Esophagus muscularis mucosa (tissue), 4 donors: ENCODE results near the gene MTMR11. TPM values are rescaled to one million over a fixed set of nuclear protein-coding genes. Genes with fewer than 3 reads are reported as not detected.

Experiments
- DNase-seq: peaks from one replicate; pipeline ENCODE4 v3.0.0-alpha.2; 2017; ENCODE audit errors: extremely low spot score
- H3K27ac ChIP-seq, 4 donors: fragments of 200-600 bp; sonication (generic); replicated peaks in 1 of 4; 1 replicate in 3 of 4; 2 replicates in 1 of 4; pipeline ENCODE4 v1.5.1; 2016 to 2019; ENCODE audit warnings: mild to moderate bottlenecking in 1 of 4
- H3K27me3 ChIP-seq, 4 donors: fragments of 200-600 bp; sonication (generic); one replicate each; pipeline versions ENCODE4 v1.5.1 to v1.6.0; 2016 to 2019
- H3K36me3 ChIP-seq, 4 donors: fragments of 200-600 bp; sonication (generic); one replicate each; pipeline ENCODE4 v1.5.1; 2016 to 2019
- H3K4me1 ChIP-seq, 4 donors: fragments of 200-600 bp; sonication (generic); one replicate each; pipeline ENCODE4 v1.5.1; 2016 to 2019
- H3K4me3 ChIP-seq, 4 donors: fragments of 200-600 bp; sonication (generic); 1 replicate in 2 of 4; 2 replicates in 2 of 4; pipeline ENCODE4 v1.5.1; 2016 to 2019; ENCODE audit warnings: mild to moderate bottlenecking in 4 of 4, moderate library complexity in 1 of 4
- H3K9me3 ChIP-seq, 4 donors: fragments of 200-600 bp; sonication (generic); 1 replicate in 3 of 4; 2 replicates in 1 of 4; pipeline ENCODE4 v1.5.1; 2016 to 2019
- EP300 ChIP-seq: sonication (generic); formaldehyde crosslinking; IDR thresholded peaks from one replicate; pipeline ENCODE4 v1.6.1; 2017; ENCODE audit warnings: antibody characterized with exemption
- POLR2A ChIP-seq: fragments of 450-650 bp; IDR thresholded peaks from one replicate; pipeline ENCODE4 v1.6.1; 2017; ENCODE audit warnings: antibody characterized with exemption, moderate library complexity, mild to moderate bottlenecking, low read depth
- POLR2AphosphoS5 ChIP-seq, 2 donors: sonication (generic); formaldehyde crosslinking; IDR thresholded peaks; one replicate each; pipeline ENCODE4 v1.6.1; 2017; ENCODE audit warnings: antibody characterized with exemption in 2 of 2
- WGBS: methylation state at CpG from one replicate; pipeline ENCODE4 v1.1.5; 2018; 5-methylcytosine and 5-hydroxymethylcytosine counted together
- intact Hi-C: fragments of 100-400 bp; cut with DNase I; formaldehyde crosslinking; loops from one replicate; pipeline ENCODE4 v1.15.1; 2023
- total RNA-seq, 4 donors: library from RNA; depleted of rRNA; stranded (reverse); fragments of >200 nt; gene quantifications; one replicate each; pipeline versions ENCODE4 v1.1.0 to v1.2.1, GENCODE V29; 2016
- TF ChIP-seq, protein P1 (sequence below), 3 experiments: fragments of 200-600 bp in 2 of 3; fragments of 450-650 bp in 1 of 3; sonication (generic) in 2 of 3; IDR thresholded peaks; one replicate each; pipeline ENCODE4 v1.5.1; 2017 to 2019; ENCODE audit warnings: antibody characterized with exemption in 3 of 3, mild to moderate bottlenecking in 2 of 3, moderate library complexity in 1 of 3

Gene MTMR11
- total RNA-seq, 4 donors from 2014 or later: 7.3 to 15.0 (median 10.5) TPM

DNA sequence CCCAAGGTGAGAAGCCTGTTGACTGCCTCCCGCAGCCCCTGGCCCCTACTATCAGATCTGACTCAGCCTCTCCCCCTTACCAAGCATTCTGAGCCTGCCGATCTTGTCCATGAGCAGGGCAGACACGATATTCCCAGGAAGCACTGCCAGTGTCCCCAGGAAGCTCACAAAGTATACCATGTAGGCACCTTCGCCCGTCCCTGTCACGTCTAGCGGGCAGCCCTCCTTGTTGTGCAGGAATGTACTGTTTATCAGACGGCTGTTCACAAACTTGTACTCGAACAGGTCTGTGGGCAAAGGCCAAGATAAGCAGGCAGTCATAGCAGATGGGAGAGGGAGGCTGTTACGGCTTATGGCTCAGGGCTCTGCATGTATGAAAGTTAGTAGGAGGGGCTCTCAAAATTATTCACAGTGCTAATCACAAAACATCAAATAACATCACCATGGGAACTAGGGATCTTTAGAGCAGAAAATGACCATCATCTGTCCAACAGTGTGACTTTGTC lies 30.1 kb downstream of the MTMR11 start:
- no peaks in the 10 kb centered on the region for H3K4me1 ChIP-seq
- TF ChIP-seq POLR2AphosphoS5 (IDR thresholded peaks at IDR 0.05) (no peak), POLR2A (no peak), EP300 (no peak)
- TF ChIP-seq, protein P1, sequence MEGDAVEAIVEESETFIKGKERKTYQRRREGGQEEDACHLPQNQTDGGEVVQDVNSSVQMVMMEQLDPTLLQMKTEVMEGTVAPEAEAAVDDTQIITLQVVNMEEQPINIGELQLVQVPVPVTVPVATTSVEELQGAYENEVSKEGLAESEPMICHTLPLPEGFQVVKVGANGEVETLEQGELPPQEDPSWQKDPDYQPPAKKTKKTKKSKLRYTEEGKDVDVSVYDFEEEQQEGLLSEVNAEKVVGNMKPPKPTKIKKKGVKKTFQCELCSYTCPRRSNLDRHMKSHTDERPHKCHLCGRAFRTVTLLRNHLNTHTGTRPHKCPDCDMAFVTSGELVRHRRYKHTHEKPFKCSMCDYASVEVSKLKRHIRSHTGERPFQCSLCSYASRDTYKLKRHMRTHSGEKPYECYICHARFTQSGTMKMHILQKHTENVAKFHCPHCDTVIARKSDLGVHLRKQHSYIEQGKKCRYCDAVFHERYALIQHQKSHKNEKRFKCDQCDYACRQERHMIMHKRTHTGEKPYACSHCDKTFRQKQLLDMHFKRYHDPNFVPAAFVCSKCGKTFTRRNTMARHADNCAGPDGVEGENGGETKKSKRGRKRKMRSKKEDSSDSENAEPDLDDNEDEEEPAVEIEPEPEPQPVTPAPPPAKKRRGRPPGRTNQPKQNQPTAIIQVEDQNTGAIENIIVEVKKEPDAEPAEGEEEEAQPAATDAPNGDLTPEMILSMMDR (IDR thresholded peaks at IDR 0.05): no peak
- no peaks in the 10 kb centered on the region for H3K27me3 ChIP-seq
- peaks cover 0 to 30% (median 5%) of the 10 kb centered on the region in 4 donors for H3K36me3 ChIP-seq
- no peak overlapping the region for H3K4me3 ChIP-seq
- DNase-seq: no peak
- H3K9me3 ChIP-seq: no peaks in the 10 kb centered on the region
- intact Hi-C loops: no loop called here
- no peak overlapping the region for H3K27ac ChIP-seq
- 98% methylated on average over 6 of the region's 10 CpGs for WGBS

- 85% methylated on average over 5 of the region's 5 CpGs for WGBS
Observed at GRCh38 chr1:149903836-149904491, 32.7 kb downstream of the MTMR11 start.

DNA sequence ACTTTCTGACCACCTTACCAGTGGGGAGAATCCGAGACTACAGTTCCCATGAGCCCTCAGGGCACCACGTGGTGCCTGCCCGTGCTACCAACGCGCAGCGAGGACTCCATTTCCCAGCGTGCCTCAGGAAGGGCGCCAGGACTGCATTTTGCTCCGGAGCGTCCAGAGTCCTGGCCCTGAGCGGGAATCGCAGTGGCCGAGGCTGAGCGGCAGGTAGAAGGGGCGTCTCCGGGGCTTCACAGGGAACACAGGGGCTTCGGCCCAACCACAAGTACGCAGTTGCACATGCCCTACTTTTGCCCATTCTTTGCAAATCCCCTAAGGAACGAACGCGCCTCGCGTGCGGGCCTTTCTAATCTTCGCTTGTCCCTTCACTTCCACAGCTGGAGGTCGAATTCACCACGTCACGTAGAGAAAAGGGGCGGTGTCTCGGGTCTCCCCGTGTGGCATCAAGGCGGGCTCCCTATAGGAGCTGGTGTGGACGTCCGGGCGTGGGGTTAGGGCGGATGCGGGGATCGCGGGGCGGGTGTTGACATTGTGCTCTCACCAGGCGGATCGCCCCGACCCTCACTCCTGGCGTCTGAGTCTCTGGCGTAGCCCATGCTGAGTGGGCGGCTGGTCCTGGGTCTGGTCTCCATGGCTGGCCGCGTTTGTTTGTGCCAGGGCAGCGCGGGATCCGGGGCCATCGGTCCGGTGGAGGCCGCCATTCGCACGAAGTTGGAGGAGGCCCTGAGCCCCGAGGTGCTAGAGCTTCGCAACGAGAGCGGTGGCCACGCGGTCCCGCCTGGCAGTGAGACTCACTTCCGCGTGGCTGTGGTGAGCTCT lies 37.0 kb downstream of the MTMR11 start, which contains the start of gene BOLA1:
Gene BOLA1 (plus strand): TSS at position 109 of the 825 bp plus-strand sequence. CDS start 492 bp downstream, at position 601.
- Histone ChIP-seq H3K36me3 (peaks cover 0 to 2% (median 0%) of the 10 kb centered on the region in 4 donors), H3K4me3 (peak within 1 kb of the TSS; percentile 60 to 73 (median 66)), H3K27ac (peak within 1 kb of the TSS; percentile 86 to 92 (median 89)), H3K9me3 (no peaks in the 10 kb centered on the region), H3K4me1 (peaks cover 9 to 16% (median 12%) of the 10 kb centered on the region in 4 donors), H3K27me3 (no peaks in the 10 kb centered on the region)
- TF ChIP-seq, protein P1 (IDR thresholded peaks at IDR 0.05): no peak
- TF ChIP-seq POLR2AphosphoS5 (IDR thresholded peaks at IDR 0.05): peak; percentile 98 to 99
- TF ChIP-seq EP300: no peak
- TF ChIP-seq POLR2A: peak; percentile 79
- intact Hi-C loops: no loop called here
- WGBS: 0% methylated on average over 24 of the region's 65 CpGs
- DNase-seq: peak; percentile 97

More at GRCh38 chr1:149903836-149904491, 32.7 kb downstream of the MTMR11 start:
- TF ChIP-seq, protein P1 (IDR thresholded peaks at IDR 0.05): no peak
- TF ChIP-seq POLR2A (no peak), EP300 (no peak), POLR2AphosphoS5 (IDR thresholded peaks at IDR 0.05) (no peak)
- intact Hi-C loops: no loop called here
- DNase-seq: no peak
- no peaks in the 10 kb centered on the region for H3K9me3 ChIP-seq
- H3K4me1 ChIP-seq: peaks cover 9 to 15% (median 12%) of the 10 kb centered on the region in 4 donors
- H3K36me3 ChIP-seq: peaks cover 0 to 26% (median 0%) of the 10 kb centered on the region in 4 donors
- H3K27ac ChIP-seq: no peak overlapping the region
- H3K4me3 ChIP-seq: no peak overlapping the region
- H3K27me3 ChIP-seq: no peaks in the 10 kb centered on the region

GRCh38 chr1:149896575-149896974 lies 40.1 kb downstream of the MTMR11 start:
- H3K27me3 ChIP-seq: no peaks in the 10 kb centered on the region
- TF ChIP-seq EP300 (no peak), POLR2A (no peak), POLR2AphosphoS5 (IDR thresholded peaks at IDR 0.05) (no peak)
- TF ChIP-seq, protein P1 (IDR thresholded peaks at IDR 0.05): no peak
- no peak overlapping the region for H3K27ac ChIP-seq
- peaks cover 9 to 16% (median 12%) of the 10 kb centered on the region in 4 donors for H3K4me1 ChIP-seq
- no peak for DNase-seq
- intact Hi-C loops: no loop called here
- H3K4me3 ChIP-seq: no peak overlapping the region
- no peaks in the 10 kb centered on the region for H3K36me3 ChIP-seq
- no peaks in the 10 kb centered on the region for H3K9me3 ChIP-seq
- 96% methylated on average over 4 of the region's 4 CpGs for WGBS
